Neutrophil (primary cell): ENCODE data around the gene TRABD2A.

Experiments
- H3K27ac ChIP-seq: fragments of 200-600 bp; sonication (generic); 2 replicates; pipeline ENCODE4 v1.5.1; 2016; ENCODE audit warnings: mild to moderate bottlenecking, moderate library complexity
- H3K27me3 ChIP-seq: fragments of 200-600 bp; sonication (generic); 2 replicates; pipeline ENCODE4 v1.6.0; 2016; ENCODE audit warnings: mild to moderate bottlenecking
- H3K36me3 ChIP-seq: fragments of 200-600 bp; sonication (generic); 2 replicates; pipeline ENCODE4 v1.5.1; 2017
- H3K4me1 ChIP-seq, 2 experiments: fragments of 200-600 bp in 1 of 2; sonication (generic) in 1 of 2; 1 replicate in 1 of 2; 2 replicates in 1 of 2; pipeline versions ENCODE4 v1.5.1 to v1.6.1; 2013 to 2016; ENCODE audit warnings: low read depth in 1 of 2, low read length in 1 of 2, mild to moderate bottlenecking in 1 of 2, moderate library complexity in 1 of 2; ENCODE audit not compliant: control insufficient read depth in 1 of 2, insufficient read depth in 1 of 2
- H3K4me3 ChIP-seq, 2 experiments: fragments of 200-600 bp in 1 of 2; sonication (generic) in 1 of 2; 1 replicate in 1 of 2; 2 replicates in 1 of 2; pipeline ENCODE4 v1.5.1; 2013 to 2016; ENCODE audit warnings: low read depth in 1 of 2, low read length in 1 of 2, mild to moderate bottlenecking in 1 of 2, moderate library complexity in 1 of 2
- H3K9me3 ChIP-seq: fragments of 200-600 bp; sonication (generic); 2 replicates; pipeline ENCODE4 v1.5.1; 2016
- TF ChIP-seq, protein P1 (sequence below): fragments of 200-600 bp; sonication (generic); IDR thresholded peaks from 2 replicates; pipeline ENCODE4 v1.5.1; 2016; ENCODE audit warnings: antibody characterized with exemption

TRABD2A gene

DNA sequence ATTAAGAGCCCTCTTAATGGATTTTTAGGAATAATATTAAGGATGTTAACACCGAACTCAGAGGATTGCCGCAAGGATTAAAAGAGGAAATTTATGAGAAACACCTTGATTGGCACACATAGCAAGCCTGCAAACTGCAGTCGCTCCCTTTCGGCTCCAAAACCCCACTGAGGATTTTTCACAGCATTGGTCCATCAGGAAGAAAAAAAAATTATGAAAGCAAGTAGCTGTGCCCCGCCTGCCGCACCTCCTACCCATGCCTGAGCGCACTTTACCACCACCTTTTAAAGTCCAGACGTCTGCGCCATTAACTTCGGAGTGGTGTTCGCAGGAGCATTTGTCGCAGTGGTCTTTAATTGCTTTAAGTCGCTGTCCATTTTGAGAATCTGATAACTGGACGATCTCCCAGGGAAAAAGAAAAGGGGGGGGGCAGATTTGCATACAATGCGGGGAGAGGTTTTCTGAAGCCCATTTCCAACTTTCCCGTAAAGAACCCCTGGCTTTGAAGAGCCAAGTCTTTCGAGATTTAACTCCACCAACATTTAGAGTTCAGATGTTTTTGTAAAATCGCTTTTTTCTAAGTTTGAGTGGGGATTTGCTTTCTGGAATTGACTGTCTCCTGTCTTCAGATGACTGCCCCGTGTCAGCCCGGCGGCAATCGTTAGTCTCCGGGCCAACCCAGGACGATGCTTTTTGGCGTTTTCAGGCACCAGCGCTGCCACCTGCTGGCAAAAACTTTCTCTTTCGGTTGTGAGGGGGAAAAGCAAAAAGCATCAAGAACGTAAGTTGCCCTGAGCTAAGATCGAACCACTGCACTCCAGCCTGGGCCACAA, 913 bp upstream of the TRABD2A start:
- H3K36me3 ChIP-seq = no peaks in the 10 kb centered on the region
- H3K27ac ChIP-seq = no peak overlapping the region
- H3K4me3 ChIP-seq = peak overlapping the region; percentile 54 to 65
- H3K4me1 ChIP-seq = peaks cover 26 to 30% of the 10 kb centered on the region in 2 experiments
- no peaks in the 10 kb centered on the region for H3K9me3 ChIP-seq
- TF ChIP-seq, protein P1, sequence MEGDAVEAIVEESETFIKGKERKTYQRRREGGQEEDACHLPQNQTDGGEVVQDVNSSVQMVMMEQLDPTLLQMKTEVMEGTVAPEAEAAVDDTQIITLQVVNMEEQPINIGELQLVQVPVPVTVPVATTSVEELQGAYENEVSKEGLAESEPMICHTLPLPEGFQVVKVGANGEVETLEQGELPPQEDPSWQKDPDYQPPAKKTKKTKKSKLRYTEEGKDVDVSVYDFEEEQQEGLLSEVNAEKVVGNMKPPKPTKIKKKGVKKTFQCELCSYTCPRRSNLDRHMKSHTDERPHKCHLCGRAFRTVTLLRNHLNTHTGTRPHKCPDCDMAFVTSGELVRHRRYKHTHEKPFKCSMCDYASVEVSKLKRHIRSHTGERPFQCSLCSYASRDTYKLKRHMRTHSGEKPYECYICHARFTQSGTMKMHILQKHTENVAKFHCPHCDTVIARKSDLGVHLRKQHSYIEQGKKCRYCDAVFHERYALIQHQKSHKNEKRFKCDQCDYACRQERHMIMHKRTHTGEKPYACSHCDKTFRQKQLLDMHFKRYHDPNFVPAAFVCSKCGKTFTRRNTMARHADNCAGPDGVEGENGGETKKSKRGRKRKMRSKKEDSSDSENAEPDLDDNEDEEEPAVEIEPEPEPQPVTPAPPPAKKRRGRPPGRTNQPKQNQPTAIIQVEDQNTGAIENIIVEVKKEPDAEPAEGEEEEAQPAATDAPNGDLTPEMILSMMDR = peak; percentile 44
- H3K27me3 ChIP-seq = peaks cover 83% of the 10 kb centered on the region

DNA sequence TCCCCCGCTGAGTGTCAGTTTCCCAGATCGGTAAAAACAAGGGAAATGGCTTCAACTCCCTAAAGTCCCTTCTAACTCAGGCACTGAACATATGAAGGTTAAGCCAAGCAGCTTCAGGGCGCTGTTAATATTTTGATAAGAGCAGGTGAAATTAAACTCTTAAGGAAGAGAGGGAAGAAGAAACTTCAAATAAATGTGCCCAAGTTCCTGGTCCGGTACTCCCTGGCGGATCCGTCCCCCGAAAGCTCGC, 564 bp downstream of the TRABD2A start:
- no peaks in the 10 kb centered on the region for H3K9me3 ChIP-seq
- no peaks in the 10 kb centered on the region for H3K36me3 ChIP-seq
- H3K27ac ChIP-seq = no peak overlapping the region
- H3K27me3 ChIP-seq = peaks cover 89% of the 10 kb centered on the region
- H3K4me1 ChIP-seq = peaks cover 26 to 30% of the 10 kb centered on the region in 2 experiments
- peak overlapping the region; percentile 34 to 65 for H3K4me3 ChIP-seq
- TF ChIP-seq, protein P1 = no peak

DNA sequence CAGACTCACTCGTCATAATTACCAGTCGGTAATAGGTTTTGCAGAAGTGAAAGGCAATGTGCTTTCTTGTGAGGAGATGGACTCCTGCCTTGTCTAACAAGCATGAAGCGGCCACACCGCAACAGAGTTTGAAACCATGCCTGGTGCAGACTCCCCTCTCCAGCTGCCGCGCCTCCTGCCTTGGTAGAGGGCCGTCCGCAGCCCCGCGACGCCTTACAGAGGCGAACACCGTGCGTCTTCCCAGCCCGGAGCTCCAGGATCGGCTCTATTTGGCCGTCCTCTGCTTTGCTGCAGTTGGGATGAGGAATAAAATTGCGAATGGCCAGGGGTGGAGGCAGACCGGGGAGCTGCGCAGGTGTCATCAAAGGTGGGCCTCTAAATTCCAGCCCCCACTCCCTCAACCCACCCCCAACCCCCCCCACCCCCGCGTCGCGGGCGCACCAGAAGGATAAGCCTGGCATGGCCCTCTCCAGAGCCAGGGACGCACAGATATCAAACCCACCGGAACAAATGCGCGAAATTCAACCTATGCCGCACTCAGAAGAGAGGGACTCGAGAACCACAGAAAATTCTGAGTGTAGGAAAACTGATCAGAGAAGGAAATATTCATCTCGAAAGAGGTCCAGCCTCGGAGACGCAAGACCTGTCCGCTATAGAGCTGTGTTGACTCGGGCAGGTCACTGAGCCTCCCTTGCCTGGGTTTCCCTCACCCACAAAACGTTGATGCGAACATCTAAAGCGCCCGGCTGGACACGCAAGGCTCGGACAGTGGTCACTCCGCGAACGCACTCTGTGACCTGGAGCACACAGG, 1.1 kb downstream of the TRABD2A start:
- Histone ChIP-seq H3K36me3 (no peaks in the 10 kb centered on the region), H3K4me1 (peaks cover 26 to 30% of the 10 kb centered on the region in 2 experiments)
- TF ChIP-seq, protein P1 = no peak

DNA sequence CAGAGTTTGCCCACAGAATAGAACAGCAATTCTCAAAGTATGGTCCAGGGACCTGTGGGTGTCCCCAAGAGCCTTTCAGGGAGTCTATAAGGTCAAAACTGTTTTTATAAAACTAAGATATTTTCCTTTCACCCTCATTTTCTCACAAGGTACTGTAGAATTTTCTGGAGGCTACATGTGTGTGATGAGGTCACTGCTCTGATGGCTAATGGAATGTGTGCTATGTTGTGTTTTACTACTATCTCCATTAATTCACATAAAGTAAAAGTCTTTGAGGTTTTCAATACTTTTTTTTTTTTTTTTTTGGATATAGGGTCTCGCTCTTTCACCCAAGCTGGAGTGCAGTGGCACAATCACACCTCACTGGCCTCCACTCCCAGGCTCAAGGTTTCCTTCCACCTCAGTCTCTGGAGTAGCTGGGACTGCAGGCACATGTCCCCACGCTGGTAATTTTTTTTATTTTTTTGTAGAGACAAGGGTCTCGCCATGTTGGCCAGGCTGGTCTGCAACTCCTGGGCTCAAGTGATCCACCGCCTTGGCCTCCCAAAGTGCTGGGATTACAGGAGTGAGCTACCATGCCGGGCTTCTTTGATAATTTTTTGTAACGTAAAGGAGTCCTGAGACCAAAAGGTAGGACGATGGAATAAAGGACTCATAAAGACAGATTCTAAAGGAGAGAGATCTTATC, 1.8 kb downstream of the TRABD2A start:
- Histone ChIP-seq H3K4me1 (peaks cover 26 to 30% of the 10 kb centered on the region in 2 experiments), H3K27me3 (peaks cover 83% of the 10 kb centered on the region), H3K4me3 (no peak overlapping the region), H3K9me3 (no peaks in the 10 kb centered on the region), H3K36me3 (no peaks in the 10 kb centered on the region), H3K27ac (no peak overlapping the region)
- TF ChIP-seq, protein P1 = no peak

More for the DNA sequence above, 1.1 kb downstream of the TRABD2A start:
- Histone ChIP-seq H3K9me3 (no peaks in the 10 kb centered on the region), H3K4me3 (peak overlapping the region in 1 of 2 experiments; percentile 65), H3K27ac (no peak overlapping the region), H3K27me3 (peaks cover 91% of the 10 kb centered on the region)

DNA sequence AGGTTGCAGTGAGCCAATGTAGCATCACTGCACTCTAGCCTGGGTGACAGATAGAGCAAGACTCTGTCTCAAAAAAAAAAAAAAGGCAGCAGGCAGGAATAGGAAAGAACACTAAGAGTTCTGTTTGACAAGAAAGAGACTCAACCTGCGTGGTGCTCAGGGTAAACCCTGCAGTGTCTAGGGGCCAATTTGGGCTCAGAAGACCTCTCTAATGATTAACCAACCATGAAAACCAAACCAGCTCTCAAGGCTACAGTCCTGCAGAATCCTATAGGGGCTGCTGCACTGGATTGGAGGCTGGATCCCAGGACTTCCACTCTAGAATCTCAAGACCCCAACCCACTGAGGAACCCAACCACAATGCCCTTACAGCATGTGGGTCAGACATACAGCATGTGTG, 2.4 kb downstream of the TRABD2A start:
- Histone ChIP-seq H3K27ac (no peak overlapping the region), H3K4me3 (no peak overlapping the region), H3K36me3 (no peaks in the 10 kb centered on the region), H3K4me1 (peaks cover 26 to 30% of the 10 kb centered on the region in 2 experiments), H3K27me3 (peaks cover 77% of the 10 kb centered on the region), H3K9me3 (no peaks in the 10 kb centered on the region)
- TF ChIP-seq, protein P1 = no peak
